GM18502 (cell line): ENCODE measurements around the gene ITPR1.

Source experiments
- ATAC-seq: cut with Tn5 transposase; IDR thresholded peaks from one replicate; pipeline ENCODE4 v1.9.1; 2021; ENCODE audit warnings: mild to moderate bottlenecking; ENCODE audit not compliant: unreplicated experiment, poor library complexity

The ITPR1 gene

DNA sequence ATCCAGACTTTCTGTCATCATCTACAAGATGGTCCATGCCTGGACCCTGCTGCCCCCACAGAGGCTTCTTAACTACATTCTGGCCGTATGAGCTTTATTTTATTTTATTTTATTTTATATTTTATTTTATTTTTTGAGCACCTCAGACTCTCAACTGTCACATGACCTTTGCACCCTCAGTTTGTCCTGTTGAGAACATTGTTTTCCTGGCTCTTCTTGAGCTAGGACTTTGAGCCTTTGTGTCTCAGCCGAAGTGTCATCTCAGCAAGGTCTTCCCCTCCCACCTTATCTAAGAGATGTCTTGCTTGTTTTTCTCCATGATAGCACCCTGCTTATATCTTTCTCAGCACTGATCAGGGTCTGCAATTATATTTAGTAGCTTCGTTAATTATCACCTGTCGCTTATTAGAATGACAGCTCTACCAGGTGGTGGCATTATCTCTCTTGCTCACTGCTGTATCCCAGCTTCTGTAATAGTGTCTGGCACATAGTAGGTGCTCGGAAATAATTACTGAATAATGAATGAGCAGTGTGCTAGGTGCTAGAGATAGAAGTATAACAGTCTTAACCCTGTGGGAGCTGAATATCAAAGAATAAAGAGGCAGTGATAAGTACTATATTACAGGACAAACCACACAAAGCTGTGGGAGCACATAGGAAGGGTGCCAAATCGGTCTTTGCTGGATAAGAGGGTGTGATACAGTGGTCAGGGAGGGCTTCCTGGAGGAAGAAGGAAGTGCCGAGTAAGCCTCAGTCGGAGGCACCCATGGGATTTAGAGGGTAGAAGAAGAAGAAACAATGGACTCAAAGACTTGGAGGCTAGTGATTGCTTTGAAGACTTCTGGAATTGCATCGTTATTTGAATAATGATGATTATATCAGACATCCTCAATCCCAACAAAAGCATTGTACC, 136.2 kb downstream of the ITPR1 start:
- ATAC-seq, result no peak

DNA sequence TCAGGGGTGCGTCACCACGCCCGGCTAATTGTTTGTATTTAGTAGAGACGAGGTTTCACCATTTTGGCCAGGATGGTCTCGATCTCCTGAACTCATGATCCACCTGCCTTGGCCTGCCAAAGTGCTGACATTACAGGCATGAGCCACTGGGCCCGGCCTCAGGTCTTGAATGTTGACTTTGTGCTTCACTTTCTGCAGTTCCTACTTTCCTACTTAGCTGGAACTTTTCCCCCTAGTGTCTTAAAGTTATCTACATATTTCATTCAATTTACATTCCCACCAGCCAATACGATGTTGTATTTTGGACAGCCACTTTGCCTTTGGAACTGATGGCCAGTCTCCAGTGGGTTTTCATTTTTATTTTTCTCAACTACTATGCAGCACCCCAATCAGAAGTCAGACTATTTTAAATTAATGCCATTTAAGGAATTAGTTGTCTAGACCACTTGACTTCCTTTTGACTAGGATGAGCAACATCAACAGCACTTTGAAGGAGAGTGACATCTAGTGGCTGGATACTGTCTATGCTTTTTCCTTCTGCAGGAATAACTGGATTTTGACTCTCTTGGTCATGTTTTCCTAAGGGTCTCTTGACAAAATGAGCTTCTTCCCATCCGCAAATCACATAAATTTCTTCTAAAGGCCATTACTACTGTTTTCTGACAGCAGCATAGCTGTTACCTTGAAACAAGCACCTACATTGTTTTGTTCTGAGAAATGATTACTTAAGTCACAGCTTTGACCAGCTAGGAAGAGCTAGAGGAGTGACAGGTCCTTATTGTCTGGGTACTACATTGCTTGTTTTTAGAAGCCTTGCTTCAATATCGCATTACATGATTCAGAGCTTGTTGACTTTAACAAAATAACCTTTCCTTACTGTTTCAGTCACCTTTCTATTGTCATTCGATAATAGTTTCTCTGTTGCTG, 140.2 kb downstream of the ITPR1 start:
- ATAC-seq, result peak; percentile 86

DNA sequence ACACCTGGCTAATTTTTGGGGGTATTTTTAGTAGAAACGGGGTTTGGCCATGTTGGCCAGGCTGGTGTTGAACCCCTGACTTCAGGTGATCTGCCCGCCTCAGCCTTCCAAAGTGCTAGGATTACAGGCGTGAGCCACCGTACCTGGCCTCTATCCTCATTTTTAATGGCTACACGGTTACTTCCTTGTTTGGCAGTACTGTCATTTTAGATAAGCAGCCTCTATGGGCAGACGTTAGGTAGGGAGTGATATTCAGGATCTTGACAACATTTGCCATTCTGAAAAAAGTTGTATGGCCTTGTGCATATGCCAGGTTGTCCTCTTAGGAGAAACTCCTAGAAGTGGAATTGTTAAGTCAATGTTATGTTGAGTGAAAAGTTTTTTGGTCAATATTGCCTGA, 141.7 kb downstream of the ITPR1 start:
- ATAC-seq, result no peak

DNA sequence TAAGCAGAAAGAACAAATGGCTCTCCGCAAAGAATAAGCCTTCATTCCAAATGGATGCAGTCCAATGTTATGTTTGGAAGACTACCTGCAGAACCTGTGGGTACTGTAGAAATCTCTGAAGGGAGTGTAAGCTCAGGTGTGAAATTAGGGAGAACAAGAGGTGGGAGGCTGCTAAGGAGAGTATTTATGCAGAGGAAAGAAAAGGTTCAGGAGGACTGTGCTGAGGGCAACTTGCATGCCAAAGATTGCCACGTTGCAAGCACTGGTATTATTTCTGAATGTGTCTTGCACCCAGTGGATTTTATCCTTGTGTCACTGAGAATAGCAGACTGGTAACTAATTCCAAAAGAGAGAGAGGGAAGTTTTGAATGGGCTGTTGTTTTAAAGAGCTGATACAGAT, 144.1 kb downstream of the ITPR1 start:
- no peak for ATAC-seq

DNA sequence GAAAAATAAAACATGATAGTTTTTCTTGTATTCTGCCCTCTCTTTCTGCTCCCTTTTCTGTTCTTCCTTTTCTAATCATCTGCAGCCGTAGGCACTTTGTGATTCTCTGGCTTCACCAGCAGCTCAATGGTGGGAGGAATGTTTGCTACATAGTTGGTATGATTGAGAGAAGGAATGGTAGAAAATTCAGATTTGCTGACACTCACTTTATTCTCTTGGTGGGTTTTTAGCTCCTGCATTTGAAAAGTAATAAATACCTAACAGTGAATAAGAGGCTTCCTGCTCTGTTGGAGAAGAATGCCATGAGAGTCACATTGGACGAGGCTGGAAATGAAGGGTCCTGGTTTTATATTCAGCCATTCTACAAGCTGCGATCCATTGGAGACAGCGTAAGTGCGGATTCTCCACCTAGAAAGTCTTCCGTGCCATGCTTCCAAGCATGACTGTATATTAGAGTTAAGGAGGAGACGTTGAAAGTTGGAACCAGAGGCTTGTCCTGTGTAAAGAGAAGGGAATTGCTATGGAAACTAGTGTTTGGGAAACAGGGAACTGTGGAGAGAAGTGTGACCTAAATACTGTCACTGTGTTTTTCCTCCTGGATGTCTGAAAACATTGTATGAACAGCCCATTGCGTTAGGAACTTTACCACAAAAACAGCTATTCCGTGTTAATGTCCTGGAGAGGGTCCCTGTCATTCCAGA, 148.9 kb downstream of the ITPR1 start:
- no peak for ATAC-seq

DNA sequence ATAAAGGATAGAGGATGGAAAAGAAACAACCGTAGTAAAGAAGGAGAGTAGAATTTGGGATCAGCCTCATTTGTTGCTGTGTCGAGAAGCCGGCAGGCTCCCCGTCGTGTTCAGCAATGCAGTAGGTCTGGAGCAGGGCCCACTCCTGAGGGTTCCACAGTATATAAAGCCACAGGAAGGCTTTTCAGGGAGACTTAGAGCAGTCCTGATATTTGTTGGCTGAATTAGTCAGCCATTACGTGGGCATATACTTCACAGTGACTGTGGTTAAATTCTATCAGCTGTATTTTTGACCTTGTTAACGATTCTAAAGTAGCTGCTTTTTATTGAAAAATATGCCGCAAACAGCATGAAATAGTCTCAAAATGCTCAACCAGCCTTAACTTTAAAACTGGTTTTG, 149.5 kb downstream of the ITPR1 start:
- no peak for ATAC-seq

DNA sequence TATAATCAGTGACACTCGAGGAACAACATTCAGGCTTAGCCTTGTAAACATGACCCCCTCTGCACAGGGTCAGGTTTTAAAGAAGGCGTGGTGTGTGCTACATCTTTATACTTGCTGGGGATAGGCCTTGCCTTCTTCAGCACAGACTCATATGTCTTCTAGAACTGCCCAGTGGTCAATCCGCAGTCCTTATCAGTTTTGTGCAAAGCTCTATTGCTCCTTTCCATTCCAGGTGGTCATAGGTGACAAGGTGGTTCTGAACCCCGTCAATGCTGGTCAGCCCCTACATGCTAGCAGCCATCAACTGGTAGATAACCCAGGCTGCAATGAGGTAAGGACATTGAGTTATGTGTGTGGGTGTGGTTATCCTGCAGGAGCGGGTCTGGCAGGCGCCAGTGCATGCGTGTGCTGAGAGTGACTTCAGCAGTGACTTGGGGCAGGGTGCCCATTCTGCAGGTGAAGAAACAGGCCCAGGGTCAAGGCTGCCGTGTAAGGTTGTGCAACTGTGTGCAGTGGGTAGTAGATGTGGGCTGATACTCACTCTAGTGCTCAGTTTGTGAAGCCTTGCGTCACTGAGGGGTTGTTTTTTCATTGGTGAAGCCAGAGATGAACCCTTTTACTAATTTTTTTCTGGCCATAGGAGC, 150.9 kb downstream of the ITPR1 start:
- no peak for ATAC-seq

DNA sequence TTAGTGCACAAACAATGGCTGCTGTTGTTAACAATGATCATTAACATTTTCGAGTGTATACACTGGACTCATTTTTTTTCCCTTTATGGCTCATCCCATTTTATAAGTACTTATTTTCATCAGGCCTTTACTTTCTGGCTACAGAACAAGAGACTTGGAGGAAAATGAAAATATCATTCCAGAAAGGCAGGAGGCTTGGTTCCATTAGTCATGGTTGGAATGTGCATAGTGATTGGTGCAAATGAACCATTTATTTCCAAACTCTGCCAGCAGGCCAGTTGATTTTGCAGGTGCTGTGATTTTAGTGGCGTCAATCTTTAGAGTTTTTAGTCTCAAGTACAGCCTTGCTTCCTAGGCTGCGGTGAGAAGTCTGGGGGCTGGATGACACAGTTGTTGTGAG, 151.8 kb downstream of the ITPR1 start:
- no peak for ATAC-seq

DNA sequence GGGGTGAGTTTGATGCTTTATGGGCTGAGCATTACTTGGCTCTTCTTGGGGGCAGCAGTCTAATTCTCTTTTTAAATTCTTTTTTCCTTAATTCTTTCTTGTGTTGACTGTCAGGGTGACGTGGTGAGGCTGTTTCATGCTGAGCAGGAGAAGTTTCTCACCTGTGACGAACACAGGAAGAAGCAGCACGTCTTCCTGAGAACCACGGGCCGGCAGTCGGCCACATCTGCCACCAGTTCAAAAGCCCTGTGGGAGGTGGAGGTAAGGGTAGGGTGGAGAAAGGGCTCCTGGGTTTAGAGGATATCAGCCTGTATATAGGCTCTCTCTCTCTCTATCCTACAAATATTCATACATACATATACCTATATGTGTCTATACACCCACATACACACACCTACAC, 152.3 kb downstream of the ITPR1 start:
- no peak for ATAC-seq

DNA sequence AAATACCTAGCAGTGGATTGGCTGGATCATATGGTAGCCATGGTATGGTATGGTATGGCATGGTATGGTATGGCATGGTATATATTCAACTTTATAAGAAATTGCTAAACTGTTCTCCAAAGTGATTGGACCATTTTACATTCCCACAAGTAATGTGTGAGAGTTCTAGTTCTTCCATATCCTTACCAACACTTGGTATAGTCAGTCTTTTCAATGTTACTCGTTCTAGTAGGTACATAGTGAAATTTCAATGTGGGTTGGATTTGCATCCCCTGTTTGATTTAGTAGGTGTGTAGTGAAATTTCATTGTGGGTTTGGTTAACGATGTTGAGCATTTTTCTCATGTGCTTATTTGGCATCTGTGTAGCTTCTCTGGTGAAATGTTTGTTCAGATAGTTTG, 154.3 kb downstream of the ITPR1 start:
- no peak for ATAC-seq

DNA sequence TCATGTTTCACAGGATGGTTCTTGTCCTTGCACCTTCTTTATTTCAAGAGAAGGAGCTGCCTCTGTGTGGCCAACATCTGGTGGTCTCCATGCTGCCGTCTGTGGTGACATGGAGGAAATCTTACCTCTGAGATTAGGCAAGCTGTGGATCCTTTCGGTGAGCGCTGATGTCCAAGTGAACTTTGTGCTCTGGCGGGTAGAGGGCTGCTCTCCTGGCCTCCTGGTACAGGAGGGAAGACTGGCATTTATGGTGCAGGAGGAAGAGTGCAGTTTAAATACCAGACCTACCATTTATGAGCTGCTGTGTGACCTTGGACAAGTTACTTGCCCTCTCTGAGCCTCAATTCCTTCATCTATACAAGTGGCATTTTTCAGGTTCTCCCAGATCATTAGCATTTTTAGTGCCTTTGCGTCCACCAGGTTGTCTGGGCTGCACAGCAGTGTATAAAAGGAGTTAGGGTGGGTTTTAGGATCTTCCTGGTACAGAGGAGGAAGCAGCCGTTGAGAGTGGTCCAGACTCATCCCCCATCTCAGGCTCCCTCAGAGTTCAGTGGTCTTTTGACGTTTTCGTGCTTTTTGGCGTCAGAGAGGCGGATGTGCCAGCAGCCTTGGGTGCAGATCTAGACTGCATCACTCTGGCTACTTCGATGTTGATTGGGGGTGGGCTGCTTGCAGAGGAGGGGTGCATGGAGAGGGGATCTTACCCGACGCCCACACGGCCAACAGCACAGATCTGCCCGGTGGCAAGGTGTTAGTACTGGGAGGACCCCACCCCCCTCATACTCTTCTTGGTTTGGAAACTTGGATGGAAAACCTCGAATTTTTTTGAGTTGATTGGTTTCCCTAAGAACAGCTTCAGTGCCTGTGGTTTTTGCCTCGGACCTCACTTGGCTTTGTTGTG, 162.2 kb downstream of the ITPR1 start:
- ATAC-seq, result no peak

DNA sequence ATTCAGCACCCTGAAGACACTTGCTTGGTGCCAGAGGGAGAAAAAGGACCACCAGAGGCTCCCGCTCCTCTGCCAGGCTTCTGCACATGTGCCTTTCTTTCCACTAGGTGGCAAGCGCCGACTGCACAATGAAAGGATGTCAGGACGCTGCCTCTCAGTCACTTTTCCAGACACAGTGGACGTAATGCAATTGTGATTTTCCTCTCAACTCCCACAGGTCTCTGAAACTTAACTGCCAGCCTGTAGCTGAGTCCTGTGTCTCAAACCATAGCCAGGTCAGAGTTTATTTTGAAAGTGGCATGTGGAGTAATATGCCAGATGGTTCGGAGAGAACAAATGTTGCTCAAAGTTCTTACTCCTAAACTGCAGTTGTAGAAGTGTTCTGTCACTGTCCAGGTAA, 162.9 kb downstream of the ITPR1 start:
- ATAC-seq, result no peak

DNA sequence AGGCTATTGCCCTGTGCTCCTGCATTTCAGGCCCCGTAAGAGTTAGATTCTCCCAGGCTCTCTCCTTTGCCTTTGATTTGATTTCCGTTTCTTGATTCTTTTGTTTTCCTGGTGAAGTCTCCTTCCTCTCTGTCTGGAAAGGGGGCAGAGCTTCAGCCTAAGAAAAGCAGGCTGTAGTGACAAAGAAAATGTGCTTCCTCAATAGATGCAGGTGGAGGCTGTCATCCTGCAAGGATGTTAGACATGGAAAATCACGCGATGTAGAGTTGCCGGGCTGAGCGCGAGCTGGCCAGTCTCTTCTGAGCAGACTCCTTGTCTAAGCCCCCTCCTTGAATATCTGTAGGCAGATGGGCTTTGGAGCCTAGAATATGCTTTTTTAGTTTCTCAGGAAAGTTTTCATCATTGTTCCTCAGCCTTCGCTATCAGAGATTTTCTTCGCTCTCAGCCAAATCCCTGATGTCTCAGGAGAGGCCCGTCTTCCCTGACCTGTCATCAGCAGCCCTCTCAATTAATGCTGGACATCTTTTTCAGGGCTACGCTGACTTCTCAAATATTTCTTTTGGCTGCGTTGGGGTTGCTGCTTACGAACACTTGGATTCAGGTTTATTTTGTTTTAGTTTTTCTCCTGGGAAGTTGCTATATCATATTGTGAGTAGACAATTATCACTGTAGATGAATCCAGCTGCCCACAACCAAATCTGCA, 163.6 kb downstream of the ITPR1 start:
- ATAC-seq, result no peak

DNA sequence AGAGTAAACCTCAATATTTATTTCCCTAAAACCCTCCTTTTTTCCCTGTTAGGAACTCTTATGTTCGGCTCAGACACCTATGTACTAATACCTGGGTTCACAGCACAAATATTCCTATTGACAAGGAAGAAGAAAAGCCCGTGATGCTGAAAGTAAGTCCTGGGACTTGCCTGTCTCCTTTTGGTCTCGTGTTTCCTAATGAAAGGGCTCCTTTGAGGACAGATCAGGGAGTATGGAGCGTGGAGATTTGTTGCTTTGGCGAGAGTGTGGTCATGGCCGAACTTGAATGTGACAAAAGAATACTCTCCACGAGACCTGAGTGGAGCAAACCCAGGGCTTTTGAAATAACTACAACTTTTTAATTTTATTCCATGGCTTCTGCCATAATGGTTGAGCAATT, 167.8 kb downstream of the ITPR1 start:
- ATAC-seq, result no peak

DNA sequence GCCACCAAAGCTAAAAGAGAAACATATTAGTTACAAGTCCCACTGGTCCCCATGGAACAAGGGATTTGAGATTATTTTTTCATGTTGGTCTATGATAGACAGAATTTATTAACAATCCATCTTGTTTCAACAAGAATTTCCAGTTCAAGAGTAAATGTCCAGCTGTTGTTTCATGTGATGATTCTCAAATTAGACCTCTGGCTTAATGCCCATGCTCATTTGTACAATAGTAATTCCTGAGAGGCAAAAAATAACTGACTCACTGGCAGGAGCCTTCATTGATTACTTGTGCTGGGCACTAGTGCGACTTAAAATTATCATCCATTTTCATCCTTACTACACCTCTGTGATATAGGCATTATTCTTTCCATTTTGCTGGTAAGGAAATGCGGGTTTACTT, 171.3 kb downstream of the ITPR1 start:
- no peak for ATAC-seq

DNA sequence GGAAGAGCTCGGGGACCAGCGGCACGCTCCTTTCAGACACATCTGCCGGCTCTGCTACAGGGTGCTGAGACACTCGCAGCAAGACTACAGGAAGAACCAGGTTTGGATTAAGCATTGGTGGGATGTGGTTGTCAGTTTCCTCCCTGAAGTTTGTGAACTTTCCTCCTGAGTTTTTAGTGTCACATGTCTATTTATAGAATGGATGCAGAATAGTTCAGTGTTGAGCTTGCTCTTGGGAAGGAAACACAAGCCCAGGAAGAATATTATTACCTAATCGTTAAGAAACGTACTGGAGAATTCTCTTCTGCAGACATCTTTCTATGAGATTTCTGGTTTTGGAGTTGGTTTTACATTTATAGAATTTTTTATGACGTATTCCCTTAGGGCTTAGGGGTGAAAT, 172.0 kb downstream of the ITPR1 start:
- no peak for ATAC-seq

DNA sequence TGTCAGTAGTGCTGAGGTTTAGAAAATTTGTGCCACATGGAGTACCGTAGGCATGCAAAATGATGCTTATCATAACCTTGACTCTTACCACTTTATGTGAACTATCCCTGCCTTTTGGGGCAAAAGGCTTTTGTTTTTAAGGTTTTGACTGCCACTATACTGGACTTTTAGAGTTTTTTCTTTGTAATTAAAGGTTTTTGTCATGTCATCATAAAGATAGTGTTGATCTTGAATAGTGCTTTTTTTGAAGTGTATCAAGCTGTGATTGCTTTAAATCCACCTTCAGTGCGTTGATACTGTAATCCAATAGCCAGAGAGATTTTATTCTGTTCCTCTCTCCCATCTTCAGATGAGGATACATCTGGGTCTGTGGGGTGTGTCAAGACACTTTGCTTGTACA, 172.9 kb downstream of the ITPR1 start:
- ATAC-seq, result no peak

DNA sequence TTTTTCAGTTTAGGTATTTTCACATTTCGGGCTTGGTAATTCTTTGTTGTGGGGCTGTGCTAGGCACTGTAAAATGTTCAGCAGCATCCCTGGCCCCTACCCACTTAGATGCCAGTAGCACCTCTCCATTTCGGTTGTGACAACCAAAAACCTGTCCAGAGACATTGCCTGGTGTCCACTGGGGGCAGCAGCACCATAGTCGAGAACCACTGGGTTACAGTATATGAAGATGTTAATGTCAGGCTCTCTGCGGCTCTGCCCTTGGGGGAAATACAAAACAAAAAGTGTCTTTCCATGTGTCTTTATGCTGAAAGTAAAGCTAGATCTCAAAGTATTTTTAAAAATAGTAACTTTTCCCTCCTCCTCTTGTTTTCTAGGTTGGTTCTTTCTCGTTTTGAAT, 177.2 kb downstream of the ITPR1 start:
- no peak for ATAC-seq
